COLO668 (cell line): ENCODE data around the gene PCDHB11.
"Not testable (repeated sequence)": the region's sequence is repeated elsewhere in the genome, so short reads cannot be mapped to it uniquely, and the experiment has no call there.

Experiments used
- DNase-seq: peaks from one replicate; lab custom pipeline; 2025; ENCODE audit not compliant: unreplicated experiment; lab: John Stamatoyannopoulos, UW

PCDHB11 gene

DNA sequence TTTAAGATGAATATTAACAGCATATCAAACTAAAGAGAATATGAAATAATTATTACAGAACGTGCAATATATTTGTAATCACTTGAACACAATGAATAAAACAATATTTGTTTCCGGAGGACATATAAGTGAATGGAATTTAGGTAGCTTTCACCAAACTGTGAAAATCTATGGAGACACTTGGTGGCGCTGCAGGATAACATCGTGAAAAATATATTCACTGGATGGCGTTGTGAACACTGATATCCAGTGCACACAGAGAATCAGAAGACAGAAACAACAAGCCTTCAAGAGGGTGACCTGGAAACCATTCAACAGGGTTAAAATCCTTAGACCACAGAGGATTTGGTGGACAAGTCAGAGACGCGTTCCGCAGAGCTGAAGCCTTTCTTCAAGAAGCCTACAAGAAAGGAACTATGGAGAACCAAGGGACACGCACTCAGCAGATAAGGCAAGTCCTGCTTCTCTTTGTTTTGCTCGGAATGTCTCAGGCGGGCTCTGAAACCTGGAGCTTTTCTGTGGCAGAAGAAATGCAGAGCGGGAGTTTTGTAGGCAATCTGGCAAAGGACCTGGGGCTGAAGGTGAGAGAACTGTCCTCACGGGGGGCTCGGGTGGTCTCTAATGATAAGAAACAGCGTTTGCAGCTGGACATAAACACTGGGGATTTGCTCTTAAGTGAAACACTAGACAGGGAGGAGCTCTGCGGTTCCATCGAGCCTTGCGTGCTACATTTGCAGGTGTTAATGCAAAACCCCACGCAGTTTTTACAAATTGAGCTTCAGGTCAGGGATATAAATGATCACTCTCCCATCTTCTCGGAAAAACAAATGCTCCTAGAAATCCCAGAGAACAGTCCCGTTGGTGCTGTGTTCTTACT is at the start of gene PCDHB11:
TSS of gene PCDHB11 (plus strand) at position 269 of the 877 bp plus-strand sequence. CDS start at position 417, 148 bp downstream.
- peak; percentile 2 for DNase-seq

DNA sequence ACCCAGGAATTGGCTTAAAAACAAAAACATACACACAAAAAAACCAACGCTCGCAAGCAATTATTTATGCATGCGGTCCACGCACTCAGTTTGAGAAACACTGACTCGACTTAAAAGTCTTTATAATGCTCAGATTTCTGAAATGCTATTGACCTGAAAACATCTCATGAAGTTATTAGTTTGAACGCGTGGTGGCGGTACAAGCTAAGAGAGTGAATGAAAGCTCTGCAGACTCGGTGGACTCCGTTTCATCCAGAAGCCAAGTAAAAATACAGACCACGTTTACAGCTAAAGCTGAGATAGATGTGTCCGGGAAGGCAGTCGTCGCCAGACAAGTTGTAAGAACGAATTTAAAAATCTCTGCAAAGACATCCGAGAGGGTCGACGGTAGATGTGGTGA is 49.6 kb upstream of the PCDHB11 start, which contains the start of gene PCDHB6:
TSS of gene PCDHB6 (plus strand) at position 246 of the 400 bp plus-strand sequence. CDS start 201 bp downstream, outside the sequence.
- DNase-seq, result no peak

DNA sequence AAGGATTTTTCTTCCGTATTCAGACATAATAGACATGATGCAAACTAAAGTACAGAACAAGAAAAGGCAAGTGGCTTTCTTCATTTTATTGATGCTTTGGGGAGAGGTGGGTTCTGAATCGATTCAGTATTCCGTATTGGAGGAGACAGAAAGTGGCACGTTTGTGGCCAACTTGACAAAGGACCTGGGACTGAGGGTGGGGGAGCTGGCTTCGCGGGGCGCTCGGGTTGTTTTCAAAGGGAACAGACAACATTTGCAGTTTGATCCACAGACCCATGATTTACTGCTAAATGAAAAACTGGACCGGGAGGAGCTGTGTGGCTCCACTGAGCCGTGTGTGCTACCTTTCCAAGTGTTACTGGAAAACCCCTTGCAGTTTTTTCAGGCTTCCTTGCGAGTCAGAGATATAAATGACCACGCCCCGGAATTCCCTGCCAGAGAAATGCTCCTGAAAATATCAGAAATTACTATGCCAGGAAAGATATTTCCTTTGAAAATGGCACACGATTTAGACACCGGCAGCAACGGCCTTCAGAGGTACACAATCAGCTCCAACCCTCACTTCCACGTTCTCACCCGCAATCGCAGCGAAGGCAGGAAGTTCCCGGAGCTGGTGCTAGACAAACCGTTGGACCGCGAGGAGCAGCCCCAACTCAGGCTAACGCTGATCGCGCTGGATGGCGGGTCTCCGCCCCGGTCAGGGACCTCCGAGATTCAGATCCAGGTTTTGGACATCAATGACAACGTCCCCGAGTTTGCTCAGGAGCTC is 49.0 kb upstream of the PCDHB11 start:
- no peak for DNase-seq

DNA sequence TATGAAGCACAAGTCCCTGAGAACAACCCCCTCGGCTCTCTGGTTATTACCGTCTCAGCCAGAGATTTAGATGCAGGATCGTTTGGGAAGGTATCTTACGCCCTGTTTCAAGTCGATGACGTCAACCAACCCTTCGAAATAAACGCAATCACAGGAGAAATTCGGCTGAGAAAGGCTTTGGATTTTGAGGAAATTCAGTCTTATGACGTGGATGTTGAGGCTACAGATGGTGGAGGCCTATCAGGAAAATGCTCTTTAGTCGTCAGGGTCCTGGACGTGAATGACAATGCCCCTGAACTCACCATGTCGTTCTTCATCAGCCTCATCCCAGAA is 48.5 kb upstream of the PCDHB11 start:
- DNase-seq, result no peak

DNA sequence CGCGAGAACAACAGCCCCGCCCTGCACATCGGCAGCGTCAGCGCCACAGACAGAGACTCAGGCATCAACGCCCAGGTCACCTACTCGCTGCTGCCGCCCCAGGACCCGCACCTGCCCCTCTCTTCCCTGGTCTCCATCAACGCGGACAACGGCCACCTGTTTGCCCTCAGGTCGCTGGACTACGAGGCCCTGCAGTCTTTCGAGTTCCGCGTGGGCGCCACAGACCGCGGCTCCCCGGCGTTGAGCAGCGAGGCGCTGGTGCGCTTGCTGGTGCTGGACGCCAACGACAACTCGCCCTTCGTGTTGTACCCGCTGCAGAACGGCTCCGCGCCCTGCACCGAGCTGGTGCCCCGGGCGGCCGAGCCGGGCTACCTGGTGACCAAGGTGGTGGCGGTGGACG is 47.8 kb upstream of the PCDHB11 start:
- not testable (repeated sequence) for DNase-seq

DNA sequence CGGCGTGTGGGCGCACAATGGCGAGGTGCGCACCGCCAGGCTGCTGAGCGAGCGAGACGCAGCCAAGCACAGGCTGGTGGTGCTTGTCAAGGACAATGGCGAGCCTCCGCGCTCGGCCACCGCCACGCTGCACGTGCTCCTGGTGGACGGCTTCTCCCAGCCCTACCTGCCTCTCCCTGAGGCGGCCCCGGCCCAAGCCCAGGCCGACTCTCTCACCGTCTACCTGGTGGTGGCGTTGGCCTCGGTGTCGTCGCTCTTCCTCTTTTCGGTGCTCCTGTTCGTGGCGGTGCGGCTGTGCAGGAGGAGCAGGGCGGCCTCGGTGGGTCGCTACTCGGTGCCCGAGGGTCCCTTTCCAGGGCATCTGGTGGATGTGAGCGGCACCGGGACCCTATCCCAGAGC is 47.3 kb upstream of the PCDHB11 start:
- not testable (repeated sequence) for DNase-seq

DNA sequence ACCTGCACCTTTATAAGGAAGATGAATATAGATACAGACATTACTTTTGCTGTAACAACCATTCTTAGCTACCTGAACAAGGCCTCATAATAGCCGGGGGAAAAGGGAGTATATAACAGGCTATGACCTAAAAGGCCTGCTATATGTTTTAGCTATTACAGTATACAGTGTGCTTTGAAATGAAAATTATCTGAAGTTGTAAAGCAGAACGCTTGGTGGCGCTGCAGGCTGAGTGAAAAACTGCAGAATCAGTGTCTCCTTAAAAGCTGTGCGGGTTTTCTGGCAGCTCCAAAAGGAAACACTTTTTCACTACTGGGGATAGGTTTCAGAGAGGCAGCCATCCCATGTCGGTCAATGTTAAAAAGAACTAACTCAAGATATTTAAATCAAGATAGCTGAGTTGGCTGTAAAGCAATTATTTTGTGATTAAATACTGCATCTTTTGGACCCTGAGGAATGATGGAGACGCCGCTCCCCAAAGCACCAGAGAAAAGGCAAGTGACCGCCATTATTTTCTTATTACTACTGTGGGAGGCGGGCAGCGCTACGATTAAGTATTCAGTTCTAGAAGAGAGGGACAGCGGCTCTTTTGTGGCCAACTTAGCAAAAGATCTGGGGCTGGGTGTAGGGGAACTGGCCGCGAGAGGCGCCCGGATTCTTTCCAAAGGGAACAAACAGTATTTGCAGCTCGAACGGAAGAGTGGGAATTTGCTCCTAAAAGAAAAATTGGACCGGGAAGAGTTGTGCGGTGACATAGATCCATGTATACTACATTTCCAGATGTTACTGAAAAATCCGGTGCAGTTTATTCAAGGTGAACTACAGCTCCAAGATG is 43.7 kb upstream of the PCDHB11 start:
- DNase-seq, result peak; percentile 7

DNA sequence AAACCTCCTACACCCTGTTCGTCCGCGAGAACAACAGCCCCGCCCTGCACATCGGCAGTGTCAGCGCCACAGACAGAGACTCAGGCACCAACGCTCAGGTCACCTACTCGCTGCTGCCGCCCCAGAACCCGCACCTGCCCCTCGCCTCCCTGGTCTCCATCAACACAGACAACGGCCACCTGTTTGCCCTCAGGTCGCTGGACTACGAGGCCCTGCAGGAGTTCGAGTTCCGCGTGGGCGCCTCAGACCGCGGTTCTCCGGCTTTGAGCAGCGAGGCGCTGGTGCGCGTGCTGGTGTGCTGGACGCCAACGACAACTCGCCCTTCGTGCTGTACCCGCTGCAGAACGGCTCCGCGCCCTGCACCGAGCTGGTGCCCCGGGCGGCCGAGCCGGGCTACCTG is 42.1 kb upstream of the PCDHB11 start:
- DNase-seq, result not testable (repeated sequence)

DNA sequence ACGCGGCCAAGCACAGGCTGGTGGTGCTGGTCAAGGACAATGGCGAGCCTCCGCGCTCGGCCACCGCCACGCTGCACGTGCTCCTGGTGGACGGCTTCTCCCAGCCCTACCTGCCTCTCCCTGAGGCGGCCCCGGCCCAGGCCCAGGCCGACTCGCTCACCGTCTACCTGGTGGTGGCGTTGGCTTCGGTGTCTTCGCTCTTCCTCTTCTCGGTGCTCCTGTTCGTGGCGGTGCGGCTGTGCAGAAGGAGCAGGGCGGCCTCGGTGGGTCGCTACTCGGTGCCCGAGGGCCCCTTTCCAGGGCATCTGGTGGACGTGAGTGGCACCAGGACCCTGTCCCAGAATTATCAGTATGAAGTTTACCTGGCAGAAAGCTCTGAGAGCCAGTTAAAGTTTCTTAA is 41.5 kb upstream of the PCDHB11 start:
- not testable (repeated sequence) for DNase-seq

DNA sequence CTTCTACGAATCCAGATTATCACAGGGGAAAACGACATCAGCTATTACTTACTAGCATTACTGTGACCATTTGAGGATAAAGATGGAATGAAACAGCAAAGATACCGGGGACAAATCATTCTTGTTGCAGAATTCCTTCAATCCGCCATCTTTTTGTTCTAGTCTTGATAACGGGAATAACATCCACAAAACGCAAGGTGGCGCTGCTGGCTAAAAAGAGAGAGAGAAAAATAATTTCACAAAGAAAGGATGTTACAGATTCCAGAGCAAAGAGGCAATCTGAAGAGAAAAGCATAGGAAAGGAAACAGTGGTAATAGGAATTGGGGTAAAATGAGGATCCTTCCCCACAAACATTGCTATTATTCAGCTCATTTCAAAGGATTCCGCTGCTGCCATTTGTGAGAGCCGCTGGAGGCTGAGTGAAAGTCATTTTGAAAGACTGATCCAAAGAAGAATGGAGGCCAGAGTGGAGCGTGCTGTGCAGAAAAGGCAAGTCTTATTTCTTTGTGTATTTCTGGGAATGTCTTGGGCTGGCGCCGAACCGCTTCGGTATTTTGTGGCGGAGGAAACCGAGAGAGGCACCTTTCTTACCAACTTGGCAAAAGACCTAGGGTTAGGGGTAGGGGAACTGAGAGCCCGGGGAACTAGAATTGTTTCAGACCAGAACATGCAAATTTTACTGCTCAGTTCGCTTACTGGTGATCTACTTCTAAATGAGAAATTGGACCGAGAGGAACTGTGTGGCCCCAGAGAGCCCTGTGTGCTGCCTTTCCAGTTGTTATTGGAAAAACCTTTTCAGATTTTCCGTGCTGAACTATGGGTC is 26.8 kb upstream of the PCDHB11 start, which contains the start of gene PCDHB7:
TSS of gene PCDHB7 (plus strand) at position 264 of the 824 bp plus-strand sequence. CDS start at position 456, 192 bp downstream.
- DNase-seq, result peak; percentile 18

DNA sequence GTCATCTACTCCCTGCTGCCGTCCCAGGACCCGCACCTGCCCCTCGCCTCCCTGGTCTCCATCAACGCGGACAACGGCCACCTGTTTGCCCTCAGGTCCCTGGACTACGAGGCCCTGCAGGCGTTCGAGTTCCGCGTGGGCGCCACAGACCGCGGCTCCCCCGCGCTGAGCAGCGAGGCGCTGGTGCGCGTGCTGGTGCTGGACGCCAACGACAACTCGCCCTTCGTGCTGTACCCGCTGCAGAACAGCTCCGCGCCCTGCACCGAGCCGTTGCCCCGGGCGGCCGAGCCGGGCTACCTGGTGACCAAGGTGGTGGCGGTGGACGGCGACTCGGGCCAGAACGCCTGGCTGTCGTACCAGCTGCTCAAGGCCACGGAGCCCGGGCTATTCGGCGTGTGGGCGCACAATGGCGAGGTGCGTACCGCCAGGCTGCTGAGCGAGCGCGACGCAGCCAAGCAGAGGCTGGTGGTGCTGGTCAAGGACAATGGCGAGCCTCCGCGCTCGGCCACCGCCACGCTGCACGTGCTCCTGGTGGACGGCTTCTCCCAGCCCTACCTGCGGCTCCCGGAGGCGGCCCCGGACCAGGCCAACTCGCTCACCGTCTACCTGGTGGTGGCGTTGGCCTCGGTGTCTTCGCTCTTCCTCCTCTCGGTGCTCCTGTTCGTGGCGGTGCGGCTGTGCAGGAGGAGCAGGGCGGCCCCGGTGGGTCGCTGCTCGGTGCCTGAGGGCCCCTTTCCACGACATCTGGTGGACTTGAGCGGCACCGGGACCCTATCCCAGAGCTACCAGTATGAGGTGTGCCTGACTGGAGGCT is 24.9 kb upstream of the PCDHB11 start:
- not testable (repeated sequence) for DNase-seq

DNA sequence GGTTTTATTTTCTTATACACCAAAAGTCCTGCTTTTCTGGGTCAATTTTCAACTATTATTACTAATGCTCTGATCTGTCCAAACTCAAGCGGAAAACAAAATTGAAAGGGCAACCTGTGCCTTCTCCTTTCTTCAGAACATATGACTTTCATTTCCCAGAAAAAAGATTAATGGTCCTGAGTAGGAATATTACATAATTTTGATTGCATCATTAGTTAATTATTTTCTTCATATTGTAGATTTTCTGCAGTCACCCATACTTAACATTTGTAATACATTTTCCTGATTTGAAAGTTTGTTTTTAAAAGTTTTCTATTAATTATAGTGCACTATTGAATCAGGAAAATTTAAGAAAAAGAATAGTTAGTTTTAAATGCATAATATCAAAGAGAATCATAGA is 23.5 kb upstream of the PCDHB11 start:
- no peak for DNase-seq

DNA sequence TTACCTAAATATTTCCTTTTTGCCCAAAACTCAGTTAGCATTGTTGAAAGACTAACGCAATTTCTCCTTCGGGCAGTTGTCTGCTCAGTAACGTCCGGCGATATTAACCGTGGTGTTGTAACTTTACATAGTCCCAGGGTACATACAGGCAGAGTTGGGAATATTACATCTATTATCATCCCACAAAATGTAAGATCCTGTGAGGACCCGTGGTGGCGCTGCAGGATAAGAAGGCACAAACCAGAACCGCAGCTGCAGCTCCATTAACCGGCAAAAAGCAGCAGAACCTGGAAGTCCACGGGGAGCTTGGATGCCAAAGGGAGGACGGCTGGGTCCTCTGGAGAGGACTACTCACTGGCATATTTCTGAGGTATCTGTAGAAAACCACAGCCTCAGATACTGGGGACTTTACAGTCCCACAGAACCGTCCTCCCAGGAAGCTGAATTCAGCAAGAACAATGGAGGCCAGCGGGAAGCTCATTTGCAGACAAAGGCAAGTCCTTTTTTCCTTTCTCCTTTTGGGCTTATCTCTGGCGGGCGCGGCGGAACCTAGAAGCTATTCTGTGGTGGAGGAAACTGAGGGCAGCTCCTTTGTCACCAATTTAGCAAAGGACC is 21.7 kb upstream of the PCDHB11 start, which contains the start of gene PCDHB8:
TSS of gene PCDHB8 (plus strand) at position 214 of the 615 bp plus-strand sequence. CDS start at position 459, 245 bp downstream.
- DNase-seq, result not testable (repeated sequence)

DNA sequence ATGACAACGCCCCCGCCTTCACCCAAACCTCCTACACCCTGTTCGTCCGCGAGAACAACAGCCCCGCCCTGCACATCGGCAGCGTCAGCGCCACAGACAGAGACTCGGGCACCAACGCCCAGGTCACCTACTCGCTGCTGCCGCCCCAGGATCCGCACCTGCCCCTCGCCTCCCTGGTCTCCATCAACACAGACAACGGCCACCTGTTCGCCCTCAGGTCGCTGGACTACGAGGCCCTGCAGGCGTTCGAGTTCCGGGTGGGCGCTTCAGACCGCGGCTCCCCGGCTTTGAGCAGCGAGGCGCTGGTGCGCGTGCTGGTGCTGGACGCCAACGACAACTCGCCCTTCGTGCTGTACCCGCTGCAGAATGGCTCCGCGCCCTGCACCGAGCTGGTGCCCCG is 20.1 kb upstream of the PCDHB11 start:
- DNase-seq, result not testable (repeated sequence)

DNA sequence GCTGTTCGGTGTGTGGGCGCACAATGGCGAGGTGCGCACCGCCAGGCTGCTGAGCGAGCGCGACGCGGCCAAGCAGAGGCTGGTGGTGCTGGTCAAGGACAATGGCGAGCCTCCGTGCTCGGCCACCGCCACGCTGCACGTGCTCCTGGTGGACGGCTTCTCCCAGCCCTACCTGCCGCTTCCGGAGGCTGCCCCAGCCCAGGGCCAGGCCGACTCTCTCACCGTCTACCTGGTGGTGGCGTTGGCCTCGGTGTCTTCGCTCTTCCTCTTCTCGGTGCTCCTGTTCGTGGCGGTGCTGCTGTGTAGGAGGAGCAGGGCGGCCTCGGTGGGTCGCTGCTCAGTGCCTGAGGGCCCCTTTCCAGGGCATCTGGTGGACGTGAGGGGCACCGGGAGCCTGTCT is 19.6 kb upstream of the PCDHB11 start:
- DNase-seq, result not testable (repeated sequence)

DNA sequence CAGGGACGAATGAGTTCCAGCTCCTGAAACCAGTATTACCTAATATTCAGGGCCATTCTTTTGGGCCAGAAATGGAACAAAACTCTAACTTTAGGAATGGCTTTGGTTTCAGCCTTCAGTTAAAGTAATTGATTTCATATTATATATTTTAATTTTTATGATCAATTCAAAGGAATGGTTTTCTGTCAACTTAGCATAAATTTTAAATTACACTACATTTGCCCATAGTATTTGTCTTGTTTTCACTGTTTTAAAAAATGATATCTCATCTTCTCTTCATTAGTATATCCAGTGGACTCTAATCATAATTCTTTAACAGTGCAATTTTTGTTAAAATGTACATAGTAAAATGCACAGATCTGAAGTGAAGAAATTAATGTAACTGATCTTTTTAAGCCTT is 19.1 kb upstream of the PCDHB11 start:
- DNase-seq, result no peak

DNA sequence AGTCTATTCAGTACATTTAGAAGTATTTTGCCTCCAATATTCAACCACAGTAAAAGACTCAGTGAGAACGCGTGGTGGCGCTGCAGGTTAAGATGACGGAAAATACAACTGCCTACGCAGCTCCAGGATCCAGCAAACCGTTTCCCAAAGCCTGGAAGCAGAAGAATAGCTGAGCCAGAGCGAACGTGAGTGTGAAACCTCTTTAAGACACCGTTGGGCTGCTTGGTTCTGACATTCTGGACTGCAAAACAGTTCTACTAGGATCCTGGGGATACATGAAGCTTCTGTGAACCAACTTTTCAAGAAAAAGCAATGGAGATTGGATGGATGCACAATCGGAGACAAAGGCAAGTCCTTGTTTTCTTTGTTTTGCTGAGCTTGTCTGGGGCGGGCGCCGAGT is 17.2 kb upstream of the PCDHB11 start, which contains the start of gene PCDHB16:
TSS of gene PCDHB16 (plus strand) at position 140 of the 400 bp plus-strand sequence. CDS start at position 313, 173 bp downstream.
- no peak for DNase-seq

DNA sequence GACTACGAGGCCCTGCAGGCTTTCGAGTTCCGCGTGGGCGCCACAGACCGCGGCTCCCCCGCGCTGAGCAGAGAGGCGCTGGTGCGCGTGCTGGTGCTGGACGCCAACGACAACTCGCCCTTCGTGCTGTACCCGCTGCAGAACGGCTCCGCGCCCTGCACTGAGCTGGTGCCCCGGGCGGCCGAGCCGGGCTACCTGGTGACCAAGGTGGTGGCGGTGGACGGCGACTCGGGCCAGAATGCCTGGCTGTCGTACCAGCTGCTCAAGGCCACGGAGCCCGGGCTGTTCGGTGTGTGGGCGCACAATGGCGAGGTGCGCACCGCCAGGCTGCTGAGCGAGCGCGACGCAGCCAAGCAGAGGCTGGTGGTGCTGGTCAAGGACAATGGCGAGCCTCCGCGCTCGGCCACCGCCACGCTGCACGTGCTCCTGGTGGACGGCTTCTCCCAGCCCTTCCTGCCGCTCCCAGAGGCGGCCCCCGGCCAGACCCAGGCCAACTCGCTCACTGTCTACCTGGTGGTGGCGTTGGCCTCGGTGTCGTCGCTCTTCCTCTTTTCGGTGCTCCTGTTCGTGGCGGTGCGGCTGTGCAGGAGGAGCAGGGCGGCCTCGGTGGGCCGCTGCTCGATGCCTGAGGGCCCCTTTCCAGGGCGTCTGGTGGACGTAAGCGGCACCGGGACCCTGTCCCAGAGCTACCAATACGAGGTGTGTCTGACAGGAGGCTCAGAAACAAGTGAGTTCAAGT is 15.1 kb upstream of the PCDHB11 start:
- not testable (repeated sequence) for DNase-seq
